Gastrocnemius medialis (tissue), 4 donors: ENCODE measurements around the gene PLS1.

ENCODE experiments used
- POLR2A ChIP-seq, 2 donors: fragments of 450-650 bp; IDR thresholded peaks; one replicate each; pipeline ENCODE4 v1.6.1; 2017; ENCODE audit warnings: antibody characterized with exemption in 2 of 2, mild to moderate bottlenecking in 2 of 2, moderate library complexity in 2 of 2
- TF ChIP-seq, protein P1 (sequence below), 5 experiments: fragments of 450-650 bp in 3 of 5; fragments of 200-600 bp in 2 of 5; sonication (generic) in 2 of 5; IDR thresholded peaks in 4 of 5; conservative IDR thresholded peaks in 1 of 5; 1 replicate in 4 of 5; 2 replicates in 1 of 5; pipeline ENCODE4 v1.5.1; 2016 to 2019; ENCODE audit warnings: antibody characterized with exemption in 5 of 5, mild to moderate bottlenecking in 3 of 5, moderate library complexity in 3 of 5

DNA sequence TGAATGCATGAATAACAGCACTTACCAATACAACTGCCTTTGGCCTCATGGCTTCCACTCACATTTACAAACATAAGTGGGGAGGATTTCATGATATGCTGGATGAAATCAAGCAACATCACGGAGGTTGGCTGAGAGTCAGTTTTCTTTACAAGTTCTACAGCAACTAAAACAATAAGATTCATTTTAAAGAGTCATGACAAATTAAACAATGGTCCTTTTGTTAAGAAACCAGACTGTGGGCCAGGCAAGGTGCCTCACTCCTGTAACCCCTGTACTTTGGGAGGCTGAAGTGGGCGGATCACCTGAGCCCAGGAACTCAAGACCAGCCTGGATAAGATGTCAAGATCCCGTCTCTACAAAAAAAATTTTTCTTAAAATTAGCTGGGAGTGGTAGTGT lies 30.1 kb upstream of the PLS1 start:
- TF ChIP-seq, protein P1, sequence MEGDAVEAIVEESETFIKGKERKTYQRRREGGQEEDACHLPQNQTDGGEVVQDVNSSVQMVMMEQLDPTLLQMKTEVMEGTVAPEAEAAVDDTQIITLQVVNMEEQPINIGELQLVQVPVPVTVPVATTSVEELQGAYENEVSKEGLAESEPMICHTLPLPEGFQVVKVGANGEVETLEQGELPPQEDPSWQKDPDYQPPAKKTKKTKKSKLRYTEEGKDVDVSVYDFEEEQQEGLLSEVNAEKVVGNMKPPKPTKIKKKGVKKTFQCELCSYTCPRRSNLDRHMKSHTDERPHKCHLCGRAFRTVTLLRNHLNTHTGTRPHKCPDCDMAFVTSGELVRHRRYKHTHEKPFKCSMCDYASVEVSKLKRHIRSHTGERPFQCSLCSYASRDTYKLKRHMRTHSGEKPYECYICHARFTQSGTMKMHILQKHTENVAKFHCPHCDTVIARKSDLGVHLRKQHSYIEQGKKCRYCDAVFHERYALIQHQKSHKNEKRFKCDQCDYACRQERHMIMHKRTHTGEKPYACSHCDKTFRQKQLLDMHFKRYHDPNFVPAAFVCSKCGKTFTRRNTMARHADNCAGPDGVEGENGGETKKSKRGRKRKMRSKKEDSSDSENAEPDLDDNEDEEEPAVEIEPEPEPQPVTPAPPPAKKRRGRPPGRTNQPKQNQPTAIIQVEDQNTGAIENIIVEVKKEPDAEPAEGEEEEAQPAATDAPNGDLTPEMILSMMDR (IDR thresholded peaks at IDR 0.05 in 4 of 5, conservative IDR thresholded peaks at IDR 0.05 in 1 of 5), result no peak
- no peak for TF ChIP-seq POLR2A (IDR thresholded peaks at IDR 0.05)
